Sciatic nerve (tissue), 2 donors: ENCODE measurements around the gene USP12. TPM values are rescaled to one million over a fixed set of nuclear protein-coding genes. Genes with fewer than 3 reads are reported as not detected.
A peak's percentile ranks its signal among the peaks of the same experiment; 100 is the strongest.

Source experiments
- ATAC-seq: fragments of 200-7000 bp; cut with Tn5 transposase; one replicate; pipeline ENCODE4 v1.9.1; 2020; ENCODE audit warnings: mild to moderate bottlenecking, moderate library complexity
- DNase-seq: peaks from one replicate; pipeline ENCODE4 v3.0.0-alpha.2; 2020; ENCODE audit warnings: low spot score
- intact Hi-C: fragments of 100-400 bp; cut with DNase I; formaldehyde crosslinking; loops from one replicate; pipeline ENCODE4 v1.14.2; 2022
- total RNA-seq: library from RNA; stranded (reverse); fragmentation: NEBNext Ultra II Directional; extraction: Animal tissue kit (Norgen Biotek cat#: 25700); gene quantifications from one replicate; pipeline ENCODE4 v1.2.1, GENCODE V29; 2021
- donor health status: DM: no; HTN: no; CAD: no.
- donor health status: DM: no; HTN: no; CAD: no.

Gene USP12
- total RNA-seq, 1 donor from 2014 or later = 32.7 TPM

DNA sequence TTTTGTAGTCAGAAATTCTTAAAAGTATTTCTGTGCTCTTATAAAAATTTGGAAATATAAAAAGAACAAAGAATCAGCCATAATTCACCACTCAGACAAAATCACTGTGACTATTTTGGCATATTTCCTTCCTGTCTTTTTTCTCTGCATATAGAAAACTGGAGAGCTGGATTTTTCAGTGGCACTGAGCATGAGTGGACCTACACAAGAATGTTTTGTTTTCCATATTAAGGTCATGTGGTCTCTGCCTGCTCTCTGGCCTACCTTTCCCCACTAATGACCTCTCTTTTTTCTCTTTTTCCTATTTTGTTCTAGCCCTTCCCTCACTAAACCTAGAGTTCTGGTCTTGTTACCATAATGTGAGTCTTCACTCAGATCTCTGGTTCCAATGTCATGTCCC lies 17.6 kb upstream of the USP12 start:
- intact Hi-C loops = no loop called here
- ATAC-seq (no peak), DNase-seq (no peak)

DNA sequence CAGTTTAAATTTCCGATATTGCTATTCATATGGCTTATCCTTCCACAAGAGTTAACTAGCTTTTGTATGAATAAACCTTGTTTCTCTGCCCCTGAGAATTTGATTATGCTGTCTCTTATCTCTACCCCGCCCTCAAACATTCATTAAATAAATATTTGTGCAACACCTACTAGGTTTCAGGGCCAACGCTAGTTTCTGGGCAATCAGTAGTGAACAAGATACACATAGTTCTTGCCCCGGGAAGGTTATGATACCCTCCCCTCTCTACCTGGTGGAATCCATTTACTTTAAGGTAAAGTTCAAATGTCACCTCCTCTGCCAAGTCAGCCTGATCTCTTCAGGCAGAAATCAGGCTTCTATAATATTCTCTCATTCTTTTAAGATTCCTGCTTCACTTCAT lies 16.6 kb upstream of the USP12 start:
- ATAC-seq (no peak), DNase-seq (no peak)
- intact Hi-C loops = no loop called here

DNA sequence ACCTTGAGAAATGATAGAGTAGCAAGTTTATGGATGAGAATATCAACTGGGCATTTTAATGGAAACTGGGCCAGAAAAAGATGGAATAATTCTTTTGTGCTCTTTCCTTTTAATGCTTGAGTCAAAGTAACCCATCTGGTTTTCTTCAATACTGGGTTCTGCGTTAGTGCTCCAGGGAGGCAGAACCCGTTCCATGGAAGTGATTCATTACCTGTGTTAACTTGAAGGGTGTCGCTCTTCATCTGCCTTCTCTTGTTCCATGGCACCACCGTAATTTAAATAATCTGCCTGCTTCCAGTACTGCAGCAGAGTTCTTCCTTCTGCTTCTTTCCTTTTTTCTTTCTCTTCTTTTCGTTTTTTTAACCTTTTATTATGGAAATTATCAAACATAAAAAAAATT lies 14.7 kb upstream of the USP12 start:
- intact Hi-C loops = no loop called here
- no peak for DNase-seq
- ATAC-seq = no peak

DNA sequence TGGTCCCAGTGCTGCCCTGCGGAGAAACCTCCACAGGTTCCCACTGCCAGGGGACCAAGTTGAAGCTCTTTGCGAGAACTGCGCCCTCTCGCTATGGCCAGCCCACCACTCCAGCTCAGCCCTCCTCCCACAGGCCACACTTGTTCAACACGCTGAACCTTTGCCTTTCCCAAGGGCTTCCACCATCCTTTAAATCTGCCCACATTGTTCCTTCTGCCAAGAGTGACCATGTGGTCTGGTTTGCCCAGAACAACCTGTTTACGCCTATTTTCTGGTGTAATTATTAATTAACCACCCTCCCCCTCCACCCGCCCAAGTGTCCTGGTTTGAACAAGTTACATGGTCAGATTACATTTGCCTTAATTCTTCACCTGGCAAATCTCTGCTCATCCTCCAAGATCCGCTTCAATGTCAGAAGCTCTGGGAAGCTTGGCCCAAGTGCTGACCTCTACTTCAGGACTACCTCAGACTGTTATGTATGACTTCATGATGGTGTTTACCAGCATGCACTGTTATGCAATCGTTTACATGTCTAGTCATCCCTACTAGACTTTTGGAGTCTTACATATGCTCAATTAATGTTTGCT lies 12.0 kb upstream of the USP12 start:
- no peak for ATAC-seq
- no peak for DNase-seq
- intact Hi-C loops = no loop called here

DNA sequence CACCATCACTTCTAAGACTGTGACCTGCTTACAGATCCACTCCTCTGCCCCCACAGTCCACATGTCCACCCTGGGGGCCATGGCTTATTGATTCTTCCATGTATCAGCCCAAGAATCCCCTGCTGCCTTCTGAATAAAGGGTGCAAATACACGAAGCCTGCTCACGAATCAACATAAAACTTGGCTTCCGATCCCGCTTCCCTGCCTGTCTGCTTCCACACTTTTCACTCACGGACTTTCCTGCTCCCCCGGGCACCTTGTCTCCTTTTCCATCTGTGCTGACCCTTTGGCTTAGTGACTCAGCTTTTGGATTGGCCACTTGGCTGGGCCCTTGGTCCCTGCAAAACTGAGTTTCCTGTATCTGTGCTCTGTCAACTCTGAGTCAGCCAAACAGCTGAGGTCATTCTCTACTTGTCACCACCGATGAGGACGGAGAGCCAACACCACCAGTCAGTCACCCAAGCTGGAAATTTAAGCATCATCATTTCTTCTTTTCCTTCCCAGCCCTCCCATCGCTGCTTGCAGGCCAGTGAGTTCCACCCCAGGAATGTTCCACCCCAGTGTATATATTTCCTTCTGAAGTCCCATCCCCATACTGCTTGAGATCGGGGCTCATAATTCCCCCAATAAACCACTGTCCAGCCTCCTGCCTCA lies 11.4 kb upstream of the USP12 start:
- no peak for DNase-seq
- intact Hi-C loops = no loop called here
- ATAC-seq = peak; percentile 69

DNA sequence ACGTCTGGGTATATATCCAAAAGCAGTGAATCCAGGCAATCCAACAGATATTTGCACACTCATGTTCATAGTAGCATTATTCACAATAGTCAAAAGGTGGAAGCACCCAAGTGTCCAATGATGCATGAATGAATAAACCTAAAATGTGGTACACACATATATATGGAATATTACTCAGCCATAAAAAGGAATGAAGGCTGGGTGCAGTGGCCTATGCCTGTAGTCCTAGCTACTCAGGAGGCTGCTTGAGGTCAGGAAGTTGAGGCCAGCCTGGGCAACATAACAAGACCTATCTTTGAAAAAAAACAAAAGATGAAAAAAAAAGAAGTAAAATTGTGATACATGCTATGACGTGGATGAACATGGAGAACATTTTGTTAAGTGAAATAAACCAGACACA lies 10.4 kb upstream of the USP12 start:
- intact Hi-C loops = no loop called here
- ATAC-seq = no peak
- DNase-seq = no peak

DNA sequence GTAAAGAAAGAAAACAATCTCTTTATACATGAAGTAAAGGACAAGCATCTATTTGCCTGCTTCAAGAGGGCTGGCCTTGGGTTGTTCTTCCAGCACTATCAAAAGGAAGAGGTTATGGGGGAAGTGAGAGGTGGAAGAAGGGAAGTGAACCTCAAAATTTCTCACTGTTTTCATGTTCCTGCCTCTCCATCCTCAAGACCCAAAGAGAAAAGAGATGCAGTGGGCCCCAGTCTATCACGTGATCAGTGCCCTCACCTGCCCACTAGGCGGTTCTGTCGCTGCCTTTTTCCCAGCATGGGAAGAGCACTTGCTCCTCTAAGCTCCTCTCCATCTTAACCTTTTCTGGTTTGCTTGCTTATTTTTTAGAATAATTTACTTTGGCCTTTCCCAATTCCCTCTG lies 6.2 kb upstream of the USP12 start:
- ATAC-seq (no peak), DNase-seq (no peak)
- intact Hi-C loops = loop anchor here (10.0 kb wide), 1 partner anchor 77 kb away; the partner anchor contains the start of gene RPL21

DNA sequence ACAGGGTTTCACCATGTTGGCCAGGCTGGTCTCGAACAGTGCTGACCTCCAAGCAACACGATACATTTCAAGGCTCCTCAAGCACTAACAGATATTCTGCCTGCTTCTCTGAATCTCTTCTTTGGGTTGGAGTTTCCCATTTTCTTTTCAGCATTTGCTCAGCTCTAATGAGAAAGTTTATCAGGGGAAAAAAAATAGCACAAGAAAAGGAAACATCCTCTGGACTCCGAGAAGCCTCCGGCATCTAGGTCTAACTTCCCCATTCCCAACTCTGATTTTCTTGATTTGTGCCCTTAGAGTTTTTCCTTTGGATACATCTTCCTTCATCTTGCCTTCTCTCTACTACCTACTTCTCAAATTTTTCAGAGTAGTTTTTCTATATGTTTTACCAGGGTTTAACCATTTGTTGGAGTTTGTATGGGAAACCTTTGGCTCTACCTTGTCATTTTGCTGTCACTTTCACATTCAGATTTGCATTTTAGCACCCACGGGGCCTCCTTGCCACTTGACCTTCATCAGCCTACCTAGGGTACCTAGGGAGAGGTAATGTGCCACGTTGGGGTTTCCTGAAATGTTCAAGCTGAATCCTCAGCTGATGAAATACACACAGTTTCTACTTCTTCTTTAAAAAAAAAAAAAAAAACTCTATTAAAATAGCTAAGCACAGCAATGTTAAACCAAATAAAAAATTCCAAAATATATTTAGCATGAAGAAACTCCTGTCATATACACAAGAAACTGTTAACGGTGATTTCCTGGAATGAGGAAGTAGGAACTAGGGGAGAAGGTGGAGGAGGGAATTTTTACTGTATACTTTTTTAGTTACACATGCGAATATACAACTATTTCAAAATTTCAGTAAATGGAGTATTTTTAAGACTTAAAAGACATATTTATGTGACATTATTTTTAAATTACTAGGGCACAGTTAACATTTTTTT lies 5.1 kb upstream of the USP12 start:
- ATAC-seq = no peak
- DNase-seq = no peak
- intact Hi-C loops = loop anchor here (10.0 kb wide), 1 partner anchor 78 kb away; the partner anchor contains the start of gene RPL21

DNA sequence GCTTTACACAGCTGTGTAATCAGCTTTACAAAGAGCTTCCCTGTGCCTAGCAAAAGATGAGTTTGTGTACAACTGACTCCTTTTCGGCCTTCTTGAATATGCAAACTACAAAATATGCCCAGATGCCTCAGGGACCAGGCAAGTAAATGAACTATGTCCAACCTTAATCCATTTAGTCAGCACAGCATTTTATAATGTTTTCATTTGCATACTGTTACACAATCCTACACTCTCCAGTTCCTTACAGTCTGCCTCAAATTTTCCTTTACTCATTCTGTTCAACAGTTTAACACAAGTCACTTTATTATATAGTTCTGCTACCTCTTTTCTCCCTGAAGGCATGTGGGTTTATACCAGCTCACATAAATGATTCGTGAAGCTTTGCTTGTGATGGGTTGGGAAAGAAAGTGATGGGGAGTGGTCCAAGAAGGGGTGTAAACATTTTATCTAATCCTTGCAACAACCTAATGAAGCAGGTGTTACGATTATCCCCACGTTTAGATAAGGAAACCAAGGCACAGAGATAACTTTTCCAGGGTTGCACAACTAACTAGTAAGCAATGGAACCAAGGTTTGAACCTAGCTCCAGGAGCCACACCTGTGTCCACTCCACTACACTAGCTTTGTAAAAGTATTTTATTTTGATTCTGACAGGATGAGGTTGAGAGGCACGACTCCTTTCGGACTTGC lies 3.3 kb upstream of the USP12 start:
- DNase-seq (no peak), ATAC-seq (no peak)
- intact Hi-C loops = loop anchor here (5.0 to 10.0 kb wide), 2 partner anchors 80 to 188 kb away; partner anchors contain the start of gene RPL21

DNA sequence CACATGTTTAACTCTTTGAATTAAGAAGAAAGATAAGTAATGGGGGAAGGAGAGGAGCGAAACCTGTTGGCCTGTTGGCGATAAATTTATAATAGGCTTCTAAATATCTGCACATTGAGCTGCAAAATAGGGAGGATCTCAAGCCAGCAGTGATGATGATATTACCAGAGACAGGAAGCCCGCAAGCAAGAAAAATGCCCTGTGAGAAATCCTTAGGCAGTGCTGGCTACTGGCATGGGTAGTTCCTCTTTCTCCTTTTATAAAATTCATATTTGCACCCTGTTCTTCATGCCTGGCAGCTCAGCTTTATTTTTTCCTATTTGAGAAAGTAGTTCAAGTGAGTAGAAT lies 858 bp upstream of the USP12 start:
- ATAC-seq (peak; percentile 8), DNase-seq (no peak)
- intact Hi-C loops = loop anchor here (5.0 to 10.0 kb wide), 2 partner anchors 82 to 185 kb away; partner anchors contain the start of gene RPL21

DNA sequence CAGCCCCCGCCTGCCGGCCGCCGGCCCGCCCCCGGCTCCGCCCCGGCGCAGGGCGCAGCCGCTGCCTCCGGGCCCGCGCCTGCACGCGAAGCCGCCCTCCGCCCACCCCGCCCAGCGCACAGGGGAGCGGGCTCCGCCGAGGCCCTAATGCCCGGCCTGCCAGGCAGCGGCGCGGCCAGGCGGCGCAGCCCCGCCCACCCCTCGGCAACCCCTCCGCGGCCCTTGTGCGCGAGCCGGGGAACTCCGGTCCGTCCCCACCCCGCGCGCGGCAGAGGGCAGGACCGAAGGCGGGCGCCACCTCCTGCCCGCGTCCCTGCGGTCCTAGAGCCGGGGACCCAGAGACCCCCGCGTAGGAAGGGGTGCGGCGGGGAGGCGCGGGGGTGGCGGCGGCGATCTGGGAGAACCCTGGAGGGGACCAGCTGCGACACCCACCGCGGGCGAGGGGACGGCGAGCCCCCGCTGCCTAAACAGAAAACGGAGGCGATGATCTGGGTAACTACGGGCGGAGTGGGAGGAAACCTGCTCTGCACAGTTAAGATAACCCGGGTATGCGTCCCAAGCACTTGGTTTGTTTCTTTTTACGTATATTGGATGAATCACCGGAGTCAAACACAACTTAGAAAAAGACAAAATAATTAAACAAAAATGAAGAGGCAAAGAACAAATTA lies 350 bp upstream of the USP12 start:
- intact Hi-C loops = loop anchor here (5.0 to 10.0 kb wide), 2 partner anchors 83 to 185 kb away; partner anchors contain the start of gene RPL21
- peak; percentile 93 for DNase-seq
- peak; percentile 96 for ATAC-seq

DNA sequence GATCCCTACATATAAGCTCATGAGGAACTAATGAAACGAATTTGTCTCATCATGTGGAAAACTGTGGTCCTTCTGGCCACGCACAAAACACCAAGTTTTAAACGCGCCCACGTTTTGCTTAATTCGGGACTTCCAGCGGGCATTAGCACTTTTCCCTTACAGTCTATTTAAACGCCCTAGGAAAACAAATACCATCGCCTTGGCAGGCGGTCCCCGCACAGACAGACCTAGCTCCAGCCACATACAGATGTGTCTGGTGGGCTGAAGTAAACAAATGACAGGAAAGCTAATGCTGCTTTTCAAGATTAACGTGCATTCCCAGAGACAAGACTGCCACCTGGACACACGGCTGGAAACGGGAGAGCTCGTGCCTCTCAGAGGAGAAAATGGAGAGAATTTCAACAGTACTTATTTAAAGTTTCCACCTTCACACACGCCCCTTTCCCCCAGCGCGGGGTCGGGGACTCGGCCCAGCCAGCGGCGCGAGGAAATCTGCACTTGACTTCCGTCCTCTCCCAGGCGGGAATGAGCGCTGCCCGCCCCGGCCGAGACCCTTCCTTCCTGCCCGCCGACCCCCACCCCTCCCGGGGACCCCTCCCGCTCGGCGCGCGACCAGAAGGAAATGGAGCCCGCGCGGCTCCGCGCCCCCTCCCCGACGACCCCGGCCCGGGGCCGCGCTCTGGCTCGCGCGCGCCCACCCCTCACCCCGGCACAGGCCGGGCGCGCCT lies 931 bp downstream of the USP12 start:
- ATAC-seq (peak; percentile 6), DNase-seq (peak; percentile 73)
- intact Hi-C loops = loop anchor here (5.0 to 10.0 kb wide), 2 partner anchors 84 to 183 kb away; partner anchors contain the start of gene RPL21

DNA sequence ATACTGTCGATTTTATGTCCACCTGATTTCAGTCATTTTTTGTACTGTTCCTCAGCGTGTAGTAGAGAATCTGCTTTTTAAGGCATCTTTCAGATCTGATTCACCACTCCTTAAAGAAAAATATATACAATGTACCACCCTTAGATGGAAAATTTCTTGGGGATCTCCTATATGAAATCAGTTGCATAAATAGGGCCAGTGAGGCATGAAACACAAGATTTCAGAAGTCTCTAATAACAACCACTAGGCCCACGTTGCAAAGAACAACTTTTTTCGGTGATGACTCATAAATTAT lies 1.4 kb downstream of the USP12 start:
- ATAC-seq = no peak
- intact Hi-C loops = loop anchor here (5.0 to 10.0 kb wide), 2 partner anchors 85 to 183 kb away; partner anchors contain the start of gene RPL21
- no peak for DNase-seq

DNA sequence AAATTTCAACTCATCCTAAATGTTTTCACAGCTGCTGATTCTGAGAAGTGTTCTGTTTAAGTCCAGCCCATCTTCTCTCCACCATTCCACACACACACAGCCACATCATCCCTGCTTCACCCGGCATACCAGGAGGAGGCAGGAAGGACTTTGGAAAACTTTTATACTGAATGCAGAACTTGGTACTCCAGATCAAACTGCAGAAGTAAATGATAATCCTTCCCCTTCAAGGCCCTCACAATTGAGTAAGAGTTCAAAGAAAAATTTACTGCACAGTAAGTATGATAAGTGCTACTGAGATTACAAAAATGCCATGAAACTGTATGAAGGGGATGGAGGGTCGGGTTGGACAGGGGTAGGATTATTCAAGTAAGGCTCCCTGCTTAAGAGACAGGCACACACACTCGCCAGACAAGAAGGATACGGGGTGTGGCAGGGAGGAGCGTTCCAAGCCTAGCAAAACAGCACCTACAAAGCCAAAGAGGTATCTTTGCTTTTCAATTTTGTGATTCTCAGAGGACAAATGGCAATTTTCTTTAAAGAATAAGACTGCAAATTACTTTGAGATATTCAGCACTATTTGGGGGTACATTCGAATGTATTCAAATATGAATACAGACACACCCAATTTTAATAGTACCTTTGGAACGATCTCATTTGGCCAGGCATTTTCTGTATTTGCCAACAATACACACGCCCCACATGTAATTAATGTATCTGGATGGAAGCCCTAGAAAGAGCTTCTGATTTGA lies 2.5 kb downstream of the USP12 start:
- intact Hi-C loops = no loop called here
- ATAC-seq (no peak), DNase-seq (no peak)

DNA sequence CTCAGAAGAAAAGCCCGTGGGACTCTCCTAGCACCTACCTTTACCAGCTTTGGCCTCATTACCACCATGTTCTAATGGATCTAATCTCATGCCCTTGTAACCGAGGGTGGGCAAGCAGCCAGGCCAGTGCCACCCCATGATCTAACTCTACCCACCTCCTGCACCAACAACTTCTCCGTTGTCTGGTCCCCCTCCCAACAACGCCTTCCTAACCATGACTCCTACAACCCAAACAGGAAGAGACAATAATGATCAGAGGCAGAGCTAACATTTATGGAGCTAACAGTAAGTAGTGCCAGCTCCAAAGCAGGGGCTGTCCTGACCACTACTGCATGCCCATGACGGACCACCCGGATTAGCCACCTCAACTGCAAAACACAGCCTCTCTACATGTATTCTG lies 3.5 kb downstream of the USP12 start:
- intact Hi-C loops = no loop called here
- DNase-seq (no peak), ATAC-seq (no peak)

DNA sequence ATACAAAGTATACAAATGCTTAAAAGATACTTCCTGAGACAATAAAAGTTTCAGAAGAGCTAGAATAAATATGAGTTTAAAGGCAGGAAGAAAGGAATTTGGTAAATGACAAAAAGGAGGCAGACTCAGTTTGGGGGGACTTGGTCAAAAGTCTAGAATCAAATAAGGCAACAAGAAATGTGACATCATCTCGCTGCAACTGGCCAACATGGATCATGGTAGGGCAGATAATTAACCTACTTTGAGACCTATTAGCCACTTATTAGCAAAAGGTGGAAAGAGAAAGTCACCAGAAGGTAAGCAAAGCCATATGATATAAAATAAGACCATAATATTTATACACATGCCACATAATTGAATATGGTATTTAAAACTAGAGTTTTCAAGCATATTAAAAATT lies 5.3 kb downstream of the USP12 start:
- ATAC-seq = no peak
- no peak for DNase-seq
- intact Hi-C loops = no loop called here

DNA sequence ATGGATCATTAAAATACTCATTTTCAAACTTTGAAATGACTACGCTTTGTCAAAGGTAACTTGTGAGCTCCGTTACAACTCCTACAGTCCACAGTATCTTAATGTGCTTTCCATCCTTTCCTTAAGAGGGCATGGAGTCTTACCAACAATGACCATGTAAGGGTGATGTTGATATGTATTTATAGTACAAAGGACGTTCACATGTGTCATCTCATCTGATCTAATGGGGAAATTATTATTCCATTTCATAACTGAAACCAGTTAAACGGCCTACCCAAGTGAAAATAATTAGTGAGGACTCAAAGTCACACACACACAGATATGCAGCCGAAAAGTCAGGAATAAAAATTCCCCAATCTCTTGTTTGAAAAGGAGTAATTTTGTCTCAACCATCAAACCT lies 9.6 kb downstream of the USP12 start:
- ATAC-seq (no peak), DNase-seq (no peak)
- intact Hi-C loops = no loop called here
